ENCODE results near the gene TLK2.
"Not testable (repeated sequence)": the region's sequence is repeated elsewhere in the genome, so short reads cannot be mapped to it uniquely, and the experiment has no call there.

TLK2 gene

GRCh38 chr17:62507191-62507836, 28.7 kb downstream of the TLK2 start:
- DNase-seq (ENCODE audit: low spot score); H3K4me3 Mint-ChIP-seq; H3K27me3 Mint-ChIP-seq (ENCODE audit: low read depth); H3K36me3 Mint-ChIP-seq (ENCODE audit: low read depth); H3K9me3 Mint-ChIP-seq; H3K27ac Mint-ChIP-seq: not testable (repeated sequence)
- H3K4me1 Mint-ChIP-seq (ENCODE audit: low read depth), result peaks cover 20% of the 10 kb centered on the region

GRCh38 chr17:62510247-62510819, 31.7 kb downstream of the TLK2 start:
- DNase-seq (ENCODE audit: low spot score); H3K9me3 Mint-ChIP-seq; H3K36me3 Mint-ChIP-seq (ENCODE audit: low read depth); H3K4me3 Mint-ChIP-seq; H3K27me3 Mint-ChIP-seq (ENCODE audit: low read depth): not testable (repeated sequence)
- peak overlapping the region; percentile 67 for H3K27ac Mint-ChIP-seq
- peaks cover 20% of the 10 kb centered on the region for H3K4me1 Mint-ChIP-seq (ENCODE audit: low read depth)

DNA sequence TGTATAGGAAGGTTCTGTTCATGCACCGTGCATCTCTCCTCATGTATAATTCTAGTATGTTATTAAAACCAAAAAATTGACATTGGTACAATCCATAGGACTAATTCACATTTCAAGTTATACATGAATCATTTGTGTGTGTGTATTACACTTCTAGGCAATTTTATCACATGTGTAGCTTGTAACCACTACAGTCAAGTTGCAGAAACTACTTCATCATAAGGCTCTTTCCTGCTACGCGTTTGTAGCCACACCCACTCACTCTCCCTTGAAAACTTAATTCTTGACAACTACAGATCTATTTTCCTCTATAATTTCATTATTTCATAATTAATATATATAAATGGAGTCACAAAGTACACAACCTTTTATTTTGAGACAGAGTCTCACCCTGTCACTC, 32.4 kb downstream of the TLK2 start:
- H3K9me3 Mint-ChIP-seq; H3K4me3 Mint-ChIP-seq; DNase-seq (ENCODE audit: low spot score); H3K27me3 Mint-ChIP-seq (ENCODE audit: low read depth); H3K36me3 Mint-ChIP-seq (ENCODE audit: low read depth): not testable (repeated sequence)
- peaks cover 19% of the 10 kb centered on the region for H3K4me1 Mint-ChIP-seq (ENCODE audit: low read depth)
- H3K27ac Mint-ChIP-seq, result peak overlapping the region; percentile 15

GRCh38 chr17:62516376-62516775, 37.8 kb downstream of the TLK2 start:
- H3K36me3 Mint-ChIP-seq (ENCODE audit: low read depth); H3K4me3 Mint-ChIP-seq; H3K27ac Mint-ChIP-seq; H3K9me3 Mint-ChIP-seq; DNase-seq (ENCODE audit: low spot score); H3K27me3 Mint-ChIP-seq (ENCODE audit: low read depth); H3K4me1 Mint-ChIP-seq (ENCODE audit: low read depth): not testable (repeated sequence)

GRCh38 chr17:62521295-62521694, 42.7 kb downstream of the TLK2 start:
- not testable (repeated sequence) for H3K9me3 Mint-ChIP-seq; DNase-seq (ENCODE audit: low spot score); H3K4me3 Mint-ChIP-seq; H3K4me1 Mint-ChIP-seq (ENCODE audit: low read depth); H3K27ac Mint-ChIP-seq; H3K27me3 Mint-ChIP-seq (ENCODE audit: low read depth)
- H3K36me3 Mint-ChIP-seq (ENCODE audit: low read depth), result peaks cover 17% of the 10 kb centered on the region

DNA sequence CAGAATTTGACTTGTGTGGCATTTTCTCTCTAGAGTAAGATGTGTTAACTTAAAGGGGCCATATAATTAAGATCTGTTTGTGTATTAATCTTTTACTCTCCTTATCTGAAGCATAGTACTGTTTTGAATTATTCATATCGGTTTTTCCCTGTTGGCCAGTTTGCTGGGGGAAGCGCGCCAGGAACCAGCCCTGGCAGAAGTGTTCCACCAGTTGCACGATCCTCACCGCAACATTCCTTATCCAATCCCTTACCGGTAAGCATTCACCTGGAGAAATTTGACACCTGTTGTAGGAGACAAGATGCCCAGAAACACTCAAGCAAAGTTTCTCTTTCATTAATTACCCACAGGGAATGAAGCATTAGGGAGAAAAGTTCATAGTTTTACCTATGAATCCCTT, 45.5 kb downstream of the TLK2 start:
- H3K27me3 Mint-ChIP-seq (ENCODE audit: low read depth); H3K9me3 Mint-ChIP-seq; H3K4me1 Mint-ChIP-seq (ENCODE audit: low read depth); DNase-seq (ENCODE audit: low spot score); H3K4me3 Mint-ChIP-seq; H3K27ac Mint-ChIP-seq: not testable (repeated sequence)
- peaks cover 21% of the 10 kb centered on the region for H3K36me3 Mint-ChIP-seq (ENCODE audit: low read depth)

GRCh38 chr17:62525317-62525716, 46.7 kb downstream of the TLK2 start:
- H3K4me3 Mint-ChIP-seq; H3K4me1 Mint-ChIP-seq (ENCODE audit: low read depth); H3K27ac Mint-ChIP-seq; H3K9me3 Mint-ChIP-seq; H3K27me3 Mint-ChIP-seq (ENCODE audit: low read depth); DNase-seq (ENCODE audit: low spot score): not testable (repeated sequence)
- peaks cover 23% of the 10 kb centered on the region for H3K36me3 Mint-ChIP-seq (ENCODE audit: low read depth)

GRCh38 chr17:62530936-62531335, 52.3 kb downstream of the TLK2 start:
- not testable (repeated sequence) for H3K27me3 Mint-ChIP-seq (ENCODE audit: low read depth); H3K4me1 Mint-ChIP-seq (ENCODE audit: low read depth); H3K27ac Mint-ChIP-seq; DNase-seq (ENCODE audit: low spot score); H3K9me3 Mint-ChIP-seq; H3K4me3 Mint-ChIP-seq
- peaks cover 21% of the 10 kb centered on the region for H3K36me3 Mint-ChIP-seq (ENCODE audit: low read depth)

DNA sequence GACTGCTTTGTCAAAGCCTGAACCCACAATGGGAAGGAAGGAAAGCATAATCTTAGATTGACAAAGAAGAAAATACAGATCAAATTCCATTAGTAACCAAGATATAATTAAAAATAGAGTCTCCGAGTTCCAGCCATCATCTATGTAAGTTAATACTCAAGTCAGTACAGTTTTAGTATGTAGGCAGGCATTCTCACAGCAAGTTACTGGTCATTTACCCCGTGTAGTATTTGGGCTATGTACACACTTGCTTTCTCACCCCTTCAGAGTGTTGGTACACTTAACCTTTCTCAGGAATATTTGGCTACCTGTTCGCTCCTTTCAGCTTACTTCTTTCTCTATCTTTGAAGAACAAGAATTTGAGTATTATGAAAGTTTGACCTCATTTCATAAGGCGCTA, 57.9 kb downstream of the TLK2 start:
- H3K27ac Mint-ChIP-seq; H3K9me3 Mint-ChIP-seq; H3K4me1 Mint-ChIP-seq (ENCODE audit: low read depth); H3K4me3 Mint-ChIP-seq; DNase-seq (ENCODE audit: low spot score); H3K27me3 Mint-ChIP-seq (ENCODE audit: low read depth): not testable (repeated sequence)
- peaks cover 36% of the 10 kb centered on the region for H3K36me3 Mint-ChIP-seq (ENCODE audit: low read depth)

DNA sequence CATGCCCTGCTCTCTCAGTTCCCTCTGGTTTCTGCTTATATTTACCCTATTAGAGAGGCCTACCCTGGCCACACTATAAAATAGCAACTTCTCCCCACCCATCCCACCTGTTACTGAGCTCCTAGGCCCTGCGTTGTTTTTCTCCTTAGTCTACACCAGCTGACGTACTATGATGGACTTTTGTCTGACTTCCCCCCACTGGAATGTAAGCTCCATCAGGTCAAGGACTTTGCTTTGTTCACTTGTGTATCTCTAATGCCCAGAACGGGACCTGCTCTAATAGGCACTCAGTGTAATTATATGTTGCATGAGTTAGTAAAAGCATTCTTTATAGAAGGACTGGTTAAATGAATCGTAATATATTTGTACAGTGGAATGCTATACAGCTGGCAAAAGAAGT, 62.4 kb downstream of the TLK2 start:
- not testable (repeated sequence) for H3K4me3 Mint-ChIP-seq; H3K4me1 Mint-ChIP-seq (ENCODE audit: low read depth); H3K27me3 Mint-ChIP-seq (ENCODE audit: low read depth); H3K27ac Mint-ChIP-seq; DNase-seq (ENCODE audit: low spot score)
- Mint-ChIP-seq H3K9me3 (peaks cover 11% of the 10 kb centered on the region), H3K36me3 (ENCODE audit: low read depth) (peaks cover 46% of the 10 kb centered on the region)

GRCh38 chr17:62543278-62543775, 64.7 kb downstream of the TLK2 start:
- Mint-ChIP-seq H3K9me3 (peaks cover 11% of the 10 kb centered on the region), H3K36me3 (ENCODE audit: low read depth) (peaks cover 49% of the 10 kb centered on the region)
- not testable (repeated sequence) for H3K27me3 Mint-ChIP-seq (ENCODE audit: low read depth); H3K4me3 Mint-ChIP-seq; H3K27ac Mint-ChIP-seq; DNase-seq (ENCODE audit: low spot score); H3K4me1 Mint-ChIP-seq (ENCODE audit: low read depth)

DNA sequence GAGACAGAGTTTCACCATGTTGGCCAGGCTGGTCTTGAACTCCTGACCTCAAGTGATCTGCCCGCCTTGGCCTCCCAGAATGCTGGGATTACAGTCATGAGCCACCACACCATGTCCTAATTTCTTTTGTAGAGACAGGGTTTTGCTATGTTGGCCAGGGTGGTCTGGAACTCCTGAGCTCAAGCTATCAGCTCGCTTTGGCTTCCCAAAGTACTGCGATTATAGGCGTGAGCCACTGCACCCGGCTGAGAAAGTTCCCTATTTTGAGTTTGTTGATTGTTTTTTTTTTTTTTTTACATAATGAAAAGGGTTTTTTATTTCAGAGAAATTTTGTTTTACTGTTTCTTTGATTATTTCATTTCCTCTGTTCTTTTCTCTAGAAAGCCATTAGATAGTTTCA, 67.4 kb downstream of the TLK2 start:
- H3K27me3 Mint-ChIP-seq (ENCODE audit: low read depth); H3K4me1 Mint-ChIP-seq (ENCODE audit: low read depth); H3K4me3 Mint-ChIP-seq; DNase-seq (ENCODE audit: low spot score); H3K27ac Mint-ChIP-seq: not testable (repeated sequence)
- Mint-ChIP-seq H3K9me3 (peaks cover 11% of the 10 kb centered on the region), H3K36me3 (ENCODE audit: low read depth) (peaks cover 34% of the 10 kb centered on the region)

DNA sequence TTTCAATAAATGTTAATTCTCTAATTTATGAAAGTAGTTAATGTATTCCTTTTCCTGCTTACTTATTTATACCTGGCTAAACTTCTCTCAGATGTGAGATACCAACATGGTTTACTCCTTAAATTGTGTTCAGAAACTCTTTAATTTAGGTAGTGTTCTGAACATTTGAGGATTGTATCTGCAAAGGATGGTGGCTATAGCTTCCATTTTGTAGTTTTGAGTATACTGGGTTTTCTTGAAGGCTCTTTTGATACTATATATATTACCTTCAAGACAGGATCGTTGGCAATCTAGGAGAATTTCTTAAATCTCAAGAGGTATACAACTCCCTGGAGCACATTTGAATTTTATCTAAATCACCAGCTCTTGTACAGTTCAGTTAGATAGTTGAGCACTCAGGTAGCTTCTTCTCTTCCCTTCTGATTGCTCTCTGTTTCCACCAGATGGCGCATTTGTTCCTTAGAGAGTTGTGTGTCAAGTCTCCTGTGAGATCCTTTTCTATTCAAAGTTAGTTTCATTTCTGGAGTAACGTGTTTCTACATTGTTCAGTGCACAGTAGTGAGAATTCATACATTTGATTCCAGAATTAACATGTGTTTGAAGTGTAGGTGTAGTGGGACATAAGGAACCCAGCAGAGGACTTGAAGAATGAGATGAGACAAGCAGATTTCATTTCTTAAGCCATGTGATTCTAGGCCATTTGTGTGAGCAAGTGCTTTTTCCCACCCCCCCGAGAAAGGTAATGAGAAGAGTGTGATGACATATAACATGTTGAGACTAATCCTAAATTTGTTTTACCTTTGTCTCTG, 74.4 kb downstream of the TLK2 start:
- H3K27ac Mint-ChIP-seq, result peak overlapping the region; percentile 69
- H3K4me3 Mint-ChIP-seq, result peak overlapping the region; percentile 74
- not testable (repeated sequence) for H3K27me3 Mint-ChIP-seq (ENCODE audit: low read depth); H3K9me3 Mint-ChIP-seq; H3K4me1 Mint-ChIP-seq (ENCODE audit: low read depth); H3K36me3 Mint-ChIP-seq (ENCODE audit: low read depth)
- peak; percentile 31 for DNase-seq (ENCODE audit: low spot score)

DNA sequence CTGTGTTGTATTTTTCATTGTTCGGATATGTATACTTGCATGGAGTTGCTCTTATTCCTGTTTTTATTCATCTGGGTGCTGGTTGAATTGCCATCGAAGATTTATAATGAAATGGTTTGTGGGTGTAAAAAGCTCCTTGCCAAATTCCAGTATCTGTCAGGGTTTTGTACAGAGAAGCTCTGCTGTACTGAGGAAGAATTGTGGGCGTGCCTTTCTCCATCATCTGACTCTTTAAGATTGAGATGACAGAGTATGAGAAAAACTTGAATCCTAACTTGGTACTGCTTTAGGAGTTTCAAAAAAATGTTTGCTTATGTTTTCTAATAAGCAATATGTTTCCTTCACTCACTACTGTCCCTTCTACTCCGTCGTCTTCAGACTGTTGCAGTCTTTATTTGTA, 78.9 kb downstream of the TLK2 start:
- H3K4me1 Mint-ChIP-seq (ENCODE audit: low read depth); H3K9me3 Mint-ChIP-seq; H3K4me3 Mint-ChIP-seq; H3K27me3 Mint-ChIP-seq (ENCODE audit: low read depth); H3K27ac Mint-ChIP-seq; DNase-seq (ENCODE audit: low spot score): not testable (repeated sequence)
- peaks cover 30% of the 10 kb centered on the region for H3K36me3 Mint-ChIP-seq (ENCODE audit: low read depth)
